Mucosa of stomach (tissue), 1 donor: ENCODE results near the gene SLC46A3.
"Not testable (repeated sequence)": the region's sequence is repeated elsewhere in the genome, so short reads cannot be mapped to it uniquely, and the experiment has no call there.

Experiments
- H3K27me3 ChIP-seq: one replicate; pipeline ENCODE4 v1.7.0; 2013; ENCODE audit warnings: mild to moderate bottlenecking, low read length; ENCODE audit not compliant: control insufficient read depth, insufficient read depth
- H3K36me3 ChIP-seq: one replicate; pipeline ENCODE4 v1.7.0; 2013; ENCODE audit warnings: low read length; ENCODE audit not compliant: control insufficient read depth, insufficient read depth
- H3K4me1 ChIP-seq: one replicate; pipeline ENCODE4 v1.7.0; 2013; ENCODE audit warnings: mild to moderate bottlenecking, low read length; ENCODE audit not compliant: control insufficient read depth, insufficient read depth
- H3K4me3 ChIP-seq: one replicate; pipeline ENCODE4 v1.7.0; 2013; ENCODE audit warnings: low read length
- H3K9ac ChIP-seq: one replicate; pipeline ENCODE4 v1.7.0; 2013; ENCODE audit warnings: mild to moderate bottlenecking, low read length, moderate library complexity
- H3K9me3 ChIP-seq: one replicate; pipeline ENCODE4 v1.7.0; 2013; ENCODE audit warnings: mild to moderate bottlenecking, low read length, moderate library complexity; ENCODE audit not compliant: control insufficient read depth
- donor health status: Pancreatic carcinoma.

Gene SLC46A3

DNA sequence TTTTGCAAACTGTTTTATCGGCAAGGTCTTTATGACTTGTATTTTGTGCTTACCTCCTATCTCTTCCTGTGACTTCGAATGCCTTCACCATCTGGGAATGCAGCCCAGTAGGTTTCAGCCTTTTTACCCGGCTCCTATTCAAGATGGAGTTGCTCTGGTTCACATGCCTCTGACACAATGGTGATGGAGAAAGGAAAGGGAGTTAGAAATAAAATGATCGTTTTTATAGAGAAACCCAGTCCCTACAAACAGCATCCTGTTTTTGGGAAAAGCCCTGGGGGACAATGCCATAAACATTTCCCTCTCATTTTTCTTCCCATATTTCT is 27.5 kb upstream of the SLC46A3 start:
- H3K4me3 ChIP-seq: no peak overlapping the region
- no peak overlapping the region for H3K9ac ChIP-seq
- H3K9me3 ChIP-seq: no peaks in the 10 kb centered on the region

DNA sequence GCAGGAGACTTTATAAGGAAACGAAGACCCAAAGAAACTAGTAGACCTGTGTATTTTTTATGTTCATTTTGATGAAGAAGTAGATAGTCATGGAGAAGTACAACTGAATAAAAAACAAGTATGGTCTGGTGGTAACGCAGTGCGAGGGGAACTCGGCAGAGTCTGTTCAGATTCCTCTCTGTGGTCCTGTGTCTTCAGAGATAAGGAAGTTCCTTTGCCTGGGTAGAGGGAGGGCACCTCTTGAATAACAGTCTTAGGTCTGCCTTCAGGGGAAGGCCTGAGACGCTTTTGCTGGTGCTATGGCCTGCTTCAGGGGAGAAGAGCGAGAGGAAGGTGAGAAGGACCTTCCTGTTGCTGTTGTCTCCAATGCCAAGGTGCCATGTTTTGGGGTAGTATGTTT is 25.9 kb upstream of the SLC46A3 start:
- Histone ChIP-seq H3K9me3 (no peaks in the 10 kb centered on the region), H3K4me3 (no peak overlapping the region), H3K9ac (no peak overlapping the region), H3K27me3 (no peaks in the 10 kb centered on the region), H3K4me1 (no peaks in the 10 kb centered on the region), H3K36me3 (no peaks in the 10 kb centered on the region)

More for the DNA sequence above, 27.5 kb upstream of the SLC46A3 start:
- Histone ChIP-seq H3K36me3 (no peaks in the 10 kb centered on the region), H3K27me3 (no peaks in the 10 kb centered on the region), H3K4me1 (no peaks in the 10 kb centered on the region)

DNA sequence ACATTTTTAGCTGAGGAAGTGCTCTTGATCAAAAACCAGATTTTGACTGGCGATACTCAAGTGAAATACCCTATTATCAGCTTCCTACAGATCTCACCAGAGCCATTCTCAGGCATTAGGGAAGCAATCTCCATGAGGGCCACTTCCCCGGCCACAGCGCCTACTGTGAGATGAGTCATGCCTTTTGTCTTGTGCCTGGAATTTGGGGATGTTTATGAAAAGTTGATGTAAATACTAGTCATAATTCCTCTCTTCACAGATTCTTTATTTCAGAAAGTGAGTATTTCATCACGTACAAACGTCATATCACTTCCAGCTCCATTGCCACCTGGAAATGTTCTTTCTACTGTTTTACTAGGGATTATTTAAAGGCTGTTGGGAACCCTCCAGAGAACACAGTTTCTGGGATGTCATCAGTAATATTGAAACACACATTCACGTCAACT is 25.3 kb upstream of the SLC46A3 start:
- Histone ChIP-seq H3K4me1 (no peaks in the 10 kb centered on the region), H3K9me3 (no peaks in the 10 kb centered on the region), H3K4me3 (no peak overlapping the region), H3K9ac (no peak overlapping the region), H3K36me3 (no peaks in the 10 kb centered on the region), H3K27me3 (no peaks in the 10 kb centered on the region)

DNA sequence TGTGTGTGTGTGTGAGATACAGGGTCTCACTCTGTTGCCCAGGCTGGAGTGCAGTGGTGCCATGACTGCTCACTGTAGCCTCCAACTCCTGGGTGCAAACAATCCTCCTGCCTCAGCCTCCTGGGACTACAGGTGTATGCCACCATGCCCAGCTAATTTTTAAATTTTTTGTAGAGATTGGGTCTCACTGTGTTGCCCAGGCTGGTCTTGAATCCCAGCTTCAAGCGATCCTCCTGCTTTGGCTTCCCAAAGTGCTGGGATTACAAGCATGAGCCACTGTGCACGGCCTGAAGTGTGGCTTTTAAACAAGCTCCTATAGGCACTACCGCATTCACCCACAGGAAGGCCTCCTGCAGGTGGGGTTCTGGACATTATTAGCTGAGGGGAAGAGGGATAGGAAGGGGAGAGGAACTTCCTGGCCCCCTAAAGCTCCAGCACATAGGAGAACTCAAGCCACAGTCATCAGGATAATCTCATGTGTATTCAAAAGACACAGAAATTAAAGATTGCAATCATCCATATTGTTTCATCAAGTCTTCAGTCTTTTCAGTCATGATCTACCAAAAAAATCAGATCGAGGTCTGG is 24.8 kb upstream of the SLC46A3 start:
- no peaks in the 10 kb centered on the region for H3K4me1 ChIP-seq
- no peak overlapping the region for H3K9ac ChIP-seq
- no peaks in the 10 kb centered on the region for H3K36me3 ChIP-seq
- H3K9me3 ChIP-seq: no peaks in the 10 kb centered on the region
- no peak overlapping the region for H3K4me3 ChIP-seq
- H3K27me3 ChIP-seq: no peaks in the 10 kb centered on the region

DNA sequence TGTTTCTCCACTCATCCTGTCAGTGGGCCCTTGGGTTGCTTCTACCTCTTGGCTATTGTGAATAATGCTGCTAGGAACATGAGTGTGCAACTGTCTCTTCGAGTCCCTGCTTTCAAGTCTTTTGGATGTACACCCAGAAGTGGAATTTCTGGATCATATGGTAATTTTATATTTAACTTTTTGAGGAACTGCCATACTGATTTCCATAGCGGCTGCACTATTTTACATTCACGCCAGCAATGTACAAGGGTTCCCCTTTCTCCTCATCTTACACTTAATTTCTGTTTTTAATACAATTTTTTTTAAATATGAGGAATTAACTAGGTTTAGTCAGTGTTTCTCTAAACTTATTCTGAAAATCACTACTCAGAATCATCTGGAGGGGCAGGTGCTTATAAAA is 24.2 kb upstream of the SLC46A3 start:
- H3K27me3 ChIP-seq: no peaks in the 10 kb centered on the region
- no peak overlapping the region for H3K9ac ChIP-seq
- no peaks in the 10 kb centered on the region for H3K4me1 ChIP-seq
- H3K36me3 ChIP-seq: no peaks in the 10 kb centered on the region
- no peak overlapping the region for H3K4me3 ChIP-seq
- no peaks in the 10 kb centered on the region for H3K9me3 ChIP-seq

DNA sequence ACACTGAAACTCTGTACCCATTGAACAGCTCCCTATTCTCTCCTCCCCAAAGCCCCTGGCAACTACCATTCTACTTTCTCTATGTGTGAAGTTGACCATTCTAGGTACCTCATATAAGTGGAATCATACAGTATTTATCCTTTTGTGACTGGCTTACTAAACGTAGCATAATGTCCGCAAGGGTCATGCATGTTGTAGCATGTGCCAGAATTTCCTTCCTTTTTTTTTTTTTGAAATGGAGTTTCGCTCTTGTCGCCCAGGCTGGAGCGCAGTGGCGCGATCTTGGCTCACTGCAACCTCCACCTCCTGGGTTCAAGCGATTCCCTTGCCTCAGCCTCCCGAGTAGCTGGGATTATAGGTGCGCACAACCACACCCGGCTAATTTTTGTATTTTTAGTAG is 23.7 kb upstream of the SLC46A3 start:
- H3K4me1 ChIP-seq, H3K9me3 ChIP-seq, H3K9ac ChIP-seq, H3K36me3 ChIP-seq, H3K27me3 ChIP-seq, H3K4me3 ChIP-seq: not testable (repeated sequence)

DNA sequence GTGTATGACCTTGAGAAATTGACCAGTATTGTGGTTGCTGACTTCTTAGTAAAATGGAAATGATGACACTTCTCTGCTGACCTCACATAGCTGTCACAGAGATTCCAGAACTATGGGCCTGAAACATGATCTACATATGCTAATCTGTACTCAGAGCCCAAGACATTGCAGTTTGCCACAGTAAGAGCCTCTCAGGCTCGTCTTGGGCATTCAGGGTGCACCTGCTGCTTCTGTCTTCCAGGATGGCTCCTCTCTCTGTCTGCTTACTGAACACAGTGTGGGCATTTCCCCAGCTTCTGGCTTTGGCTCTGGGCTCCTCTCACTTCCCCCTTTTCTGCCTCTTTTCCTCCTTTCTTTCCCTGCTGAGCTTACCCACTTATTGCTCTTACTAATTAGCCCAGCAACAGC is 22.3 kb upstream of the SLC46A3 start:
- Histone ChIP-seq H3K9me3 (no peaks in the 10 kb centered on the region), H3K9ac (no peak overlapping the region), H3K4me1 (no peaks in the 10 kb centered on the region), H3K27me3 (no peaks in the 10 kb centered on the region), H3K36me3 (no peaks in the 10 kb centered on the region), H3K4me3 (no peak overlapping the region)

DNA sequence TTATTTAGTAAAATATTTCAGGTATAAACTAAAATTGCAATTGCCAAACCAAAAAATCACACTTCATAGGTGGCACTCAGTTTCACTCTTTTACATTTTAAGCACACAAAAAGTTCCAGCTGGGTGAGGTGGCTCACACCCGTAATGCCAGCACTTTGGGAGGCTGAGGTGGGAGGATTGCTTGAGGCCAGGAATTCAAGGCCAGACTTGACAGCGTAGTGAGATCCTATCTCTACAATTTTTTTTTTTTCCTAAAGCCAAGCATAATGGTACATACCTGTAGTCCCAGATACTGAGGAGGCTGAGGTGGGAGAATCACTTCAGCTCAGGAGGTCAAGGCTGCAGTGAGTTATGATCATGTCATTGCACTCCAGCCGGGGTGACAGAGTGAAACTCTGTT is 20.6 kb upstream of the SLC46A3 start:
- Histone ChIP-seq H3K9me3 (no peaks in the 10 kb centered on the region), H3K4me1 (no peaks in the 10 kb centered on the region), H3K36me3 (no peaks in the 10 kb centered on the region)

DNA sequence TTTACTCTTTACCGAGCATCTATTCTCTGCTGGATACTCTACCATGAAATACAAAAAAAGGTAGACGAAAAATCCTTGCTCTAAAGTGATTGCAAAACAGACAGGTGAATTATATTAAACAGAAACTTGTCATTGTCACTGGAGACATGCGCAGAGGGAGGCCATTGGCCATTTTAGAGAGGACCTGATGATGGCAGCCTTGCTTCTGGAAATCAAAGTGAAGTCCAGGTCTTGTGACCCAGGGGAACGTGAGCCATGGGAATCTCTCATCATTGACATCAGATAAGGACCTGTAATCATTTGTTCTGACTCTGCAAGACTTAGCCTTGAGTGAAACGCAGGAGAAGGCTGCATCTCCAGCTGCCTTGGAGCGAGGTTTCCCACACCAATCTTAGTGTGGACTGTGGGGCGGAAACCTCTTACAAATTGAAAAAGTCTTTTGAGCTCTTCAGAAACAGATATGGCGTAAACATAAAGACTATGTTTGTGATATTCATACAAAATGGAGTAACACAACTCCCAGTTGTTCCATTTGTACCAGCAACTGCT is 16.8 kb upstream of the SLC46A3 start:
- H3K27me3 ChIP-seq: no peaks in the 10 kb centered on the region

More for the DNA sequence above, 20.6 kb upstream of the SLC46A3 start:
- Histone ChIP-seq H3K4me3 (no peak overlapping the region), H3K27me3 (no peaks in the 10 kb centered on the region), H3K9ac (no peak overlapping the region)

DNA sequence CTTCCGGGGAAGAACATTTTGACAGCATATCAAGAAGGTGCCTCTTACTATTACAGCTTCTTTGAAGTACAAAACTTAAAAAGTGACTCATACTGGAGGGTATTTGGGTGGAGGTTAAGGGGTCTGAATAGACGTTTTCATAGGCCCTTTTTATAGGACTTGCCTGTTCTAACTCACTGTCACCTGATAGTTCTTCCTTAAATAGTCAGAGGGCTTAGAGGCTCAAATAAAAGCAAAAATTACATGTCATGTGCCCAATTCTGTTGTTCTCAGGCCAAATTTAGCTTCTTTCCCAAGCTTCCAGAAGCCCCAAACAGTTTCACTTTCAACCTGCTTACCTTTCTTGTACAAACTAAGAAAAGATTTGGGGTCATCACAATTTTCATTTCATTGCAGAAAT is 16.1 kb upstream of the SLC46A3 start:
- Histone ChIP-seq H3K4me3 (no peak overlapping the region), H3K9ac (no peak overlapping the region), H3K9me3 (no peaks in the 10 kb centered on the region), H3K36me3 (no peaks in the 10 kb centered on the region), H3K27me3 (no peaks in the 10 kb centered on the region), H3K4me1 (no peaks in the 10 kb centered on the region)

More for the DNA sequence above, 16.8 kb upstream of the SLC46A3 start:
- no peak overlapping the region for H3K4me3 ChIP-seq
- no peak overlapping the region for H3K9ac ChIP-seq
- H3K9me3 ChIP-seq: no peaks in the 10 kb centered on the region
- no peaks in the 10 kb centered on the region for H3K36me3 ChIP-seq
- no peaks in the 10 kb centered on the region for H3K4me1 ChIP-seq

DNA sequence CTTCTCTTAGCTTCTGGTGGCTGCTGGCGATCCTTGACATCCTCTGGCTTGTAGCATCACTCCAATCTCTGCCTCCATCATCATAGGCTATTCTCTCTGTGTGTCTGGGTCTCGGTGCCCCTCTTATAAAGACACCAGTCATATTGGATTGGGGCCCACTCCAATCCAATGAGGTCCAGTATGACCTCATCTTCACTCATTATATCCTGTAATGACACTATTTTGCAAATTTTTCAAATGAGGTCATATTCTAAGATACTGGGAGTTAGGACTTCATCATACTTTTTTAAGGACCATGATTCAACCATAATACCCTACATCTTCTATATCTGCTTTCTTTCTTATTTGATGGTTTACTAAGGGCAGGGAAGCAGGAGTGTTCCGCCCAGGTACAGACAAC is 12.0 kb upstream of the SLC46A3 start:
- H3K4me3 ChIP-seq: no peak overlapping the region
- no peak overlapping the region for H3K9ac ChIP-seq
- H3K9me3 ChIP-seq: no peaks in the 10 kb centered on the region
- H3K4me1 ChIP-seq: no peaks in the 10 kb centered on the region
- H3K36me3 ChIP-seq: no peaks in the 10 kb centered on the region
- H3K27me3 ChIP-seq: no peaks in the 10 kb centered on the region

DNA sequence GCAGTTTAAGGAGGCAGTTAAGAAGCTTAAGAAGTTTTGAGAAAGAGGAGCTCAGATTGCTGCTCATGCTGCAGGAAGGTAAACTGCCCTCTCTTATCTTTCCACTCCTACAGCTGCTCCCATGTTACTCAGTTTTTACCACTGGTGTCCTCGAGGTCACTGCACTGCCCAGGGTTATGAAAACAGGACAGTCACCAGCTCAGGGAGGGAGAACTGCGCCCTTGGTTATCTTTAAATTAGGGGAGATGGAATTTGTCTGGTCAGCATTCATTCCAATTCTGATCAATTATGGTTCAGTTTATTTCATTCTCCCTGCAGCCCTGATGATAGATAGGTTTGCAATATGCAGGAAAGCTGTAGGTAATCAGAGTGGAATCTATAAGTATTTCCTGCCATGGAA is 10.8 kb upstream of the SLC46A3 start:
- no peak overlapping the region for H3K9ac ChIP-seq
- H3K9me3 ChIP-seq: no peaks in the 10 kb centered on the region
- H3K4me3 ChIP-seq: no peak overlapping the region
- H3K4me1 ChIP-seq: no peaks in the 10 kb centered on the region
- no peaks in the 10 kb centered on the region for H3K36me3 ChIP-seq
- no peaks in the 10 kb centered on the region for H3K27me3 ChIP-seq

DNA sequence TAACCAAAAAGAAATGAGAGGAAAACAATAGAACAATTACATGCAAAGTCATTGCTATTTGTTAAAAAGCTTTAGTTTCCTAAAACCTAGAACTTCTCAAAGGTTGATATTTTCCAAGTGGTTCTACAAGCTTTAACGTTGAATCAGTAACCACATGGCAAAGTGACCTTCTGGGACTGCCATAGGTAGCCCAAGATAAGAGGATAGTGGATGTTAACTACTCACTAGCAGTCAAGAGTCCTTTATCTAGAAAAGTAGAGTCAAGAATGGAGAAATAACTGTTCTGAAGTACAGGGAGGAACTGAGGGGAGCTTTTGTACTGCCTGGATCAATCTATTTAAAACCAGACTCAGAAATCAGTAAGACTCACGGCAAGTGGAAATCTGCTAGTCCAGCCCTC is 9.9 kb upstream of the SLC46A3 start:
- Histone ChIP-seq H3K4me3 (no peak overlapping the region), H3K4me1 (no peaks in the 10 kb centered on the region), H3K9me3 (no peaks in the 10 kb centered on the region), H3K27me3 (no peaks in the 10 kb centered on the region), H3K9ac (no peak overlapping the region), H3K36me3 (no peaks in the 10 kb centered on the region)
